Astrocyte of the spinal cord (primary cell): Measurements from ENCODE around the gene HMCN1.
A peak's percentile ranks its signal among the peaks of the same experiment; 100 is the strongest.

ENCODE experiments used
- DNase-seq: peaks from one replicate; pipeline ENCODE4 v3.0.0; 2011; ENCODE audit warnings: low read depth, low spot score
- H3K4me3 ChIP-seq: 2 replicates; pipeline ENCODE4 v1.5.1; 2011; ENCODE audit warnings: low read depth, mild to moderate bottlenecking, low read length, moderate library complexity
- CTCF ChIP-seq: IDR thresholded peaks from 2 replicates; pipeline ENCODE4 v1.5.1; 2012; ENCODE audit warnings: low read depth, mild to moderate bottlenecking, low read length, inconsistent platforms
- in situ Hi-C: cut with HindIII; loops from 2 replicates; pipeline ENCODE4 v1.10.0; 2017; ENCODE audit warnings: low sequenced_read_pairs

HMCN1 gene

GRCh38 chr1:185733818-185734735 is at the start of gene HMCN1:
TSS of gene HMCN1 (plus strand) at chr1:185734391. CDS start at chr1:185734780, 389 bp downstream.
- TF ChIP-seq CTCF, result peak; percentile 59
- peak; percentile 68 for DNase-seq
- H3K4me3 ChIP-seq, result peak within 1 kb of the TSS; percentile 63
- in situ Hi-C loops, result no loop called here

GRCh38 chr1:185686821-185687778 is 47.1 kb upstream of the HMCN1 start:
- no peak for DNase-seq
- in situ Hi-C loops, result no loop called here
- no peak for TF ChIP-seq CTCF
- H3K4me3 ChIP-seq, result no peak overlapping the region

GRCh38 chr1:185690527-185690926 is 43.7 kb upstream of the HMCN1 start:
- TF ChIP-seq CTCF, result no peak
- in situ Hi-C loops, result no loop called here
- H3K4me3 ChIP-seq, result no peak overlapping the region
- DNase-seq, result no peak

GRCh38 chr1:185693654-185694053 is 40.5 kb upstream of the HMCN1 start:
- DNase-seq, result no peak
- no peak for TF ChIP-seq CTCF
- in situ Hi-C loops, result no loop called here
- H3K4me3 ChIP-seq, result no peak overlapping the region

GRCh38 chr1:185694081-185694480 is 40.1 kb upstream of the HMCN1 start:
- TF ChIP-seq CTCF, result no peak
- no peak for DNase-seq
- in situ Hi-C loops, result no loop called here
- no peak overlapping the region for H3K4me3 ChIP-seq

GRCh38 chr1:185695299-185695698 is 38.9 kb upstream of the HMCN1 start:
- TF ChIP-seq CTCF, result peak; percentile 8
- no peak overlapping the region for H3K4me3 ChIP-seq
- in situ Hi-C loops, result no loop called here
- no peak for DNase-seq
